ENCODE results near the gene MST1R. TPM values are rescaled to one million over a fixed set of nuclear protein-coding genes. Genes with fewer than 3 reads are reported as not detected.
A peak's percentile ranks its signal among the peaks of the same experiment; 100 is the strongest.

MST1R gene
- total RNA-seq, 2 experiments from 2014 or later: 4.1 to 5.2 TPM

- peaks cover 1% of the 10 kb centered on the region for H3K27me3 Mint-ChIP-seq
- H3K36me3 Mint-ChIP-seq (ENCODE audit: low read depth): no peaks in the 10 kb centered on the region
- H3K4me1 Mint-ChIP-seq: no peaks in the 10 kb centered on the region
- CTCF ChIA-PET: interaction anchor here (0.6 to 0.9 kb wide), 2 partner anchors 85 to 203 kb away, joined by 3 read pairs; no protein-coding TSS in a partner anchor
- POLR2A ChIA-PET: no interaction called here
- H3K4me3 Mint-ChIP-seq: no peak overlapping the region
- H3K27ac Mint-ChIP-seq: no peak overlapping the region
- no peak for DNase-seq
- no peaks in the 10 kb centered on the region for H3K9me3 Mint-ChIP-seq
These were observed 16.8 kb downstream of the MST1R start for GRCh38 chr3:49886922-49887265.

- POLR2A ChIA-PET: no interaction called here
- no peak overlapping the region for H3K4me3 Mint-ChIP-seq
- no peak overlapping the region for H3K27ac Mint-ChIP-seq
- H3K4me1 Mint-ChIP-seq: no peaks in the 10 kb centered on the region
- no peaks in the 10 kb centered on the region for H3K9me3 Mint-ChIP-seq
- DNase-seq: no peak
- H3K27me3 Mint-ChIP-seq: peaks cover 3% of the 10 kb centered on the region
- no peaks in the 10 kb centered on the region for H3K36me3 Mint-ChIP-seq (ENCODE audit: low read depth)
- CTCF ChIA-PET: interaction anchor here (1.4 kb wide), 1 partner anchor 46 kb away, joined by 3 read pairs; the partner anchor contains the start of gene MON1A
These were observed 19.7 kb downstream of the MST1R start for GRCh38 chr3:49883998-49884397.

- H3K9me3 Mint-ChIP-seq: no peaks in the 10 kb centered on the region
- no peaks in the 10 kb centered on the region for H3K36me3 Mint-ChIP-seq (ENCODE audit: low read depth)
- POLR2A ChIA-PET: no interaction called here
- no peak for DNase-seq
- no peak overlapping the region for H3K4me3 Mint-ChIP-seq
- CTCF ChIA-PET: interaction anchor here (1.1 to 2.0 kb wide), 6 partner anchors 8 to 43 kb away, joined by 3 to 7 read pairs (median 5); partner anchors contain the start of gene MST1R
- no peaks in the 10 kb centered on the region for H3K4me1 Mint-ChIP-seq
- no peak overlapping the region for H3K27ac Mint-ChIP-seq
- peaks cover 3% of the 10 kb centered on the region for H3K27me3 Mint-ChIP-seq
These were observed 21.5 kb downstream of the MST1R start for GRCh38 chr3:49882166-49882565.

GRCh38 chr3:49880581-49881315, 22.9 kb downstream of the MST1R start:
- H3K9me3 Mint-ChIP-seq: no peaks in the 10 kb centered on the region
- H3K27me3 Mint-ChIP-seq: peaks cover 3% of the 10 kb centered on the region
- CTCF ChIA-PET: interaction anchor here (0.6 to 2.0 kb wide), 7 partner anchors 13 to 89 kb away, joined by 3 to 6 read pairs (median 5); partner anchors contain the start of gene MST1R
- DNase-seq: no peak
- no peaks in the 10 kb centered on the region for H3K36me3 Mint-ChIP-seq (ENCODE audit: low read depth)
- H3K4me1 Mint-ChIP-seq: no peaks in the 10 kb centered on the region
- H3K4me3 Mint-ChIP-seq: no peak overlapping the region
- POLR2A ChIA-PET: no interaction called here
- no peak overlapping the region for H3K27ac Mint-ChIP-seq

GRCh38 chr3:49879721-49880120, 24.0 kb downstream of the MST1R start:
- CTCF ChIA-PET: interaction anchor here (1.2 to 2.0 kb wide), 4 partner anchors 10 to 77 kb away, joined by 3 to 5 read pairs (median 4); partner anchors contain the start of genes CAMKV and INKA1
- H3K9me3 Mint-ChIP-seq: no peaks in the 10 kb centered on the region
- POLR2A ChIA-PET: no interaction called here

GRCh38 chr3:49878686-49879085, 25.0 kb downstream of the MST1R start:
- H3K27me3 Mint-ChIP-seq: peaks cover 3% of the 10 kb centered on the region
- no peak overlapping the region for H3K27ac Mint-ChIP-seq
- no peaks in the 10 kb centered on the region for H3K4me1 Mint-ChIP-seq
- H3K9me3 Mint-ChIP-seq: no peaks in the 10 kb centered on the region
- ChIA-PET CTCF (interaction anchor here (1.0 to 1.8 kb wide), 3 partner anchors 9 to 76 kb away, joined by 3 to 4 read pairs (median 3); partner anchors contain the start of genes CAMKV and INKA1), POLR2A (no interaction called here)
- H3K36me3 Mint-ChIP-seq (ENCODE audit: low read depth): no peaks in the 10 kb centered on the region
- H3K4me3 Mint-ChIP-seq: no peak overlapping the region
- no peak for DNase-seq

More at GRCh38 chr3:49879721-49880120, 24.0 kb downstream of the MST1R start:
- peaks cover 3% of the 10 kb centered on the region for H3K27me3 Mint-ChIP-seq
- no peaks in the 10 kb centered on the region for H3K36me3 Mint-ChIP-seq (ENCODE audit: low read depth)
- no peak overlapping the region for H3K4me3 Mint-ChIP-seq
- no peaks in the 10 kb centered on the region for H3K4me1 Mint-ChIP-seq
- no peak for DNase-seq
- H3K27ac Mint-ChIP-seq: no peak overlapping the region

- Mint-ChIP-seq H3K36me3 (ENCODE audit: low read depth) (no peaks in the 10 kb centered on the region), H3K4me1 (no peaks in the 10 kb centered on the region), H3K4me3 (no peak overlapping the region), H3K9me3 (no peaks in the 10 kb centered on the region), H3K27me3 (peaks cover 3% of the 10 kb centered on the region), H3K27ac (no peak overlapping the region)
- CTCF ChIA-PET: interaction anchor here (1.2 to 1.4 kb wide), 2 partner anchors 38 to 158 kb away, joined by 3 to 6 read pairs; partner anchors contain the start of gene AMIGO3
- DNase-seq: no peak
- POLR2A ChIA-PET: interaction anchor here (0.6 kb wide), 1 partner anchor 480 kb away, joined by 3 read pairs; no protein-coding TSS in a partner anchor
These were observed 26.0 kb downstream of the MST1R start for GRCh38 chr3:49877716-49878115.

GRCh38 chr3:49876567-49876966, 27.1 kb downstream of the MST1R start:
- no peak overlapping the region for H3K27ac Mint-ChIP-seq
- no peak for DNase-seq
- no peaks in the 10 kb centered on the region for H3K4me1 Mint-ChIP-seq
- H3K4me3 Mint-ChIP-seq: no peak overlapping the region
- H3K9me3 Mint-ChIP-seq: no peaks in the 10 kb centered on the region
- peaks cover under 1% of the 10 kb centered on the region for H3K27me3 Mint-ChIP-seq
- no peaks in the 10 kb centered on the region for H3K36me3 Mint-ChIP-seq (ENCODE audit: low read depth)
- CTCF ChIA-PET: interaction anchor here (1.2 to 1.4 kb wide), 2 partner anchors 37 to 157 kb away, joined by 3 to 6 read pairs; partner anchors contain the start of gene AMIGO3
- POLR2A ChIA-PET: no interaction called here

GRCh38 chr3:49873623-49874022, 30.1 kb downstream of the MST1R start:
- H3K9me3 Mint-ChIP-seq: no peaks in the 10 kb centered on the region
- no peaks in the 10 kb centered on the region for H3K36me3 Mint-ChIP-seq (ENCODE audit: low read depth)
- no peaks in the 10 kb centered on the region for H3K4me1 Mint-ChIP-seq
- DNase-seq: no peak
- no peak overlapping the region for H3K4me3 Mint-ChIP-seq
- H3K27me3 Mint-ChIP-seq: peaks cover 20% of the 10 kb centered on the region
- no peak overlapping the region for H3K27ac Mint-ChIP-seq
- ChIA-PET POLR2A (no interaction called here), CTCF (interaction anchor here (0.8 to 1.5 kb wide), 2 partner anchors 9 to 16 kb away, joined by 3 read pairs; no protein-coding TSS in a partner anchor)

- DNase-seq: peak; percentile 15
- H3K36me3 Mint-ChIP-seq (ENCODE audit: low read depth): no peaks in the 10 kb centered on the region
- ChIA-PET CTCF (interaction anchor here (0.8 to 2.1 kb wide), 2 partner anchors 12 to 15 kb away, joined by 3 to 4 read pairs; no protein-coding TSS in a partner anchor), POLR2A (no interaction called here)
- H3K4me1 Mint-ChIP-seq: peaks cover 1% of the 10 kb centered on the region
- no peak overlapping the region for H3K4me3 Mint-ChIP-seq
- no peak overlapping the region for H3K27ac Mint-ChIP-seq
- peaks cover 28% of the 10 kb centered on the region for H3K27me3 Mint-ChIP-seq
- no peaks in the 10 kb centered on the region for H3K9me3 Mint-ChIP-seq
These were observed 30.8 kb downstream of the MST1R start for GRCh38 chr3:49872801-49873281.

GRCh38 chr3:49871531-49872153, 32.0 kb downstream of the MST1R start:
- no peak overlapping the region for H3K4me3 Mint-ChIP-seq
- DNase-seq: no peak
- CTCF ChIA-PET: interaction anchor here (0.5 to 2.1 kb wide), 3 partner anchors 14 to 68 kb away, joined by 3 to 4 read pairs (median 4); partner anchors contain the start of gene INKA1
- POLR2A ChIA-PET: no interaction called here
- peaks cover 38% of the 10 kb centered on the region for H3K27me3 Mint-ChIP-seq
- H3K27ac Mint-ChIP-seq: no peak overlapping the region
- peaks cover 1% of the 10 kb centered on the region for H3K4me1 Mint-ChIP-seq
- H3K36me3 Mint-ChIP-seq (ENCODE audit: low read depth): no peaks in the 10 kb centered on the region
- no peaks in the 10 kb centered on the region for H3K9me3 Mint-ChIP-seq

GRCh38 chr3:49869525-49870126, 34.0 kb downstream of the MST1R start, which contains the start of gene CAMKV:
CAMKV (minus strand) TSS chr3:49869906; CDS start chr3:49862388, 7,518 bp downstream.
- Mint-ChIP-seq H3K4me1 (peaks cover 1% of the 10 kb centered on the region), H3K9me3 (no peaks in the 10 kb centered on the region), H3K36me3 (ENCODE audit: low read depth) (no peaks in the 10 kb centered on the region), H3K27ac (no peak within 1 kb of the TSS), H3K27me3 (peaks cover 41% of the 10 kb centered on the region), H3K4me3 (peak within 1 kb of the TSS; percentile 19)
- DNase-seq: peak; percentile 43
- ChIA-PET POLR2A (no interaction called here), CTCF (interaction anchor here (0.8 to 2.9 kb wide), 4 partner anchors 10 to 31 kb away, joined by 3 to 8 read pairs (median 5); no protein-coding TSS in a partner anchor)

All from activated CD4-positive, alpha-beta T cell treated with anti-CD3 and anti-CD28 coated beads, Interleukin-2, amount 10 ng/mL, durations not matched to agents 7 days and 5 days (primary cell).